ENCODE data around the gene ACKR3.

Gene ACKR3

DNA sequence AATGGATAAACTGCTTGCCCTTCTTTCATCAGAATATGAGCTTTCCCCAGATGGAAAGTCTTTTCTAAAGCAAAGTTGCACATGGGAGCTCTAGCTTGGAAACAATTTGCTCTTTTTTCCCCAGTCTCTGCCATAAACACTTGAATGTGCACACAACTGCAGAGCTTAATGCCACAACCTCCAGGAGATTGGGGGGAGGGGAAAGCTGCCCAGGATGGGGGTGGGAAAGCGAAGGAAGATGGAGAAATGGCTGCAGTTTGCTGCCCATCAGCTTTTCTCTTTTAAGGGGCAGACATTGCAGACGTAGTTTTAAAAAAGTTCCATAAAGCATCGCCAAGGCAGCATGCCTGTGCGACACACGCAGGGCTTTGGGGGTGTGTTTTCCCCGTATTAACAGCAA, 1.5 kb downstream of the ACKR3 start:
- DNase-seq = no peak

GRCh38 chr2:236572482-236572881, 2.9 kb downstream of the ACKR3 start:
- no peak for DNase-seq

- DNase-seq = no peak
Observed at GRCh38 chr2:236573066-236573929, 3.7 kb downstream of the ACKR3 start.

DNA sequence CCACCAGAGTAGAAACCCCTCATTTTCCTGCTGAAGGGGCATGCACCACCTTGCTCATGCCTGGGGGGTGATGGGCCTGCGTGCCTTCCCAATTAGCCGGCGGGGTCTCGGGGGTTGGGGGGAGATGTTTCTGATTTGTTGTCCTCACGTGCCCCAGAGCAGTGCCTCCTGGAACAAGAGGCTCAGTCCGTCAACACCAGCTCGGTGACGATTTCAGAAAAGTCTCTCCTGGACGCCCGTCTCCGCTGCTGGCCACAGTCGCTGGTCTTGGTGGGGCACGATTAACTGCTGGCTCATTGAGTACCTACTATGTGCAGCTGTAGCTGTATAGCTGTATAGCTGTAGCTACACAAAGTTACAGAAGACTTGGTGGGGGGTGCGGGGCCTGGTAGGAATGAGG, 4.4 kb downstream of the ACKR3 start:
- DNase-seq = no peak

GRCh38 chr2:236574424-236575145, 5.0 kb downstream of the ACKR3 start:
- DNase-seq = no peak

DNA sequence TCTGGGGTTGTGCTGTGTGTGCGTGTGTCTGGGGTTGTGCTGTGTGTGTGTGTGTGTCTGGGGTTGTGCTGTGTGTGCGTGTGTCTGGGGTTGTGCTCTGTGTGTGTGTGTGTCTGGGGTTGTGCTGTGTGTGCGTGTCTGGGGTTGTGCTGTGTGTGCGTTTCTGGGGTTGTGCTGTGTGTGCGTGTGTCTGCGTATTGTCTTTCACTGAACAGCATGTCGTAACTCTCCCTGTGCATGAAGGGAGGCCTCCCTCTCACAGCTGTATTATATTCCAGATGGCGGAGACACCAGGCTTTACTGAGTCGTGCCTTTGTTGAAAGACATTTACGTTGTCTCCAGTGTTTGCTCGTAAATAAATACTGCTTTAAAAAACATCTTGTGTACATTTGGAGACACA, 5.9 kb downstream of the ACKR3 start:
- DNase-seq = no peak

DNA sequence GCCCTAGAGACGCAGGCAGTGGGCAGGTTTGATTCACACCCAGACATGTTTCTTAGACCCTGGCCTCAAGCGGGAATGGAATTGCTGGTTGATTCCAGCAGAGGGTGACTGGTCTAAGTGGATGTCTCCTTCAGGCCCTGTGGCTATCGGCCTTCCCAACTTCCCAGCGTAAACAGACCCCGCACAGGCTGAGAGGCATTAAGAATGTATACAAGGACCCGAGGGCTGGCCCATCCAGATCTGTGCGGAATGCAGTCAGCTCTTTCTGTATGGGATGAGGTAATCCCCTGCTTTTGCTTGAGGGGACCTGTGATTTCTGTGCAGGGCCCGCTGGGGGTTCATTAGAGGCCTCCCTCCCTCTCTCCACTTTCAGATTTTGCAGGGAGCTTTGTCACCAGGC, 6.5 kb downstream of the ACKR3 start:
- DNase-seq = no peak

DNA sequence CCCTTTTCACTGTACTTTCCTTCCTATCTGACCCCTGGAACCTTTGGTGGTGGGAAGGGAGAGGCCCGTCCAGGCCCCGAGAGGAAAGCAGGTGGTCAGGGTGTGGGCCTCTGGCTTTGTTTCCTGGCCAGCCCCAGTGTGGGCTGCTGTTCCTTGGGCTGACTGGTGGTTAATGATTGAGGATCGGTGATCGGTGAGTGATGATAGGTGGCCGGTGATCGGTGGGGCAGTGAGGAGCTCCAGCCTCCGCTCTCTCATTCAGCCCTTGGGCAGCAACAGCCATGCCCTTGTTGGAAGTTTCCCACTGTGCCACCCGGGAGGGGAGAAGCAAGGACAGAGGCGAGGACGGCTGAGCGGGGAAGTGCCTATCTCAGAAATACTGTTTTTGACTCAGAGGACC, 7.3 kb downstream of the ACKR3 start:
- DNase-seq = peak; percentile 10

GRCh38 chr2:236577481-236578410, 8.1 kb downstream of the ACKR3 start:
- DNase-seq = no peak

GRCh38 chr2:236578411-236578846, 8.8 kb downstream of the ACKR3 start:
- no peak for DNase-seq

GRCh38 chr2:236579048-236579745, 9.6 kb downstream of the ACKR3 start:
- no peak for DNase-seq

DNA sequence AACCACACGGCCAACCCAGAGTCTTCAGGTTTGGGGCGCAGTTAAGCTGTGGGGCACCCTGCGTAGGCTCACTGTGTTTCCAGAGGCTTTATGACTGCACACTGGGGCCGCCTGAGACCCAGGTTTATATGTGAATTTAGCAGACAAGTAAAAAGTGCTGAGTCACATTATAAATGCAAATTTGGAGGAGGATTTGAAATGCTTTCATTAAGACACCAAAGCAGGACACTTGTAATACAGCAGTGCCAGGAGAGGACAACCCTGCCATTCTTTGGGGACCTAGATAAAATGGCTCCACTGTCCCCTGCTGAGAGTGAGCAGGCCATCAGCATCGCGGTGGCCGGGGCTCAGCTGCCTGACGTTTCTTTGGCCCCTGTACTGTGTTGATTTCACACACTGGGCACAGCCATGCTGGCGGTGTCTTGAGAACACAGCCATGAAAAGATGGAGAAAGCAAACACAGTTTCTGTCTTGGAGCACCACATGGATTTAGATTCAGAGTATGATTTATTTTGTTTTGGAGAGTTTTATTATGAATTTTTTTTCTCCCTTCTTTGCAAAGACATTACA, 10.2 kb downstream of the ACKR3 start:
- no peak for DNase-seq

- DNase-seq = no peak
Observed at GRCh38 chr2:236580746-236581355, 11.2 kb downstream of the ACKR3 start.

DNA sequence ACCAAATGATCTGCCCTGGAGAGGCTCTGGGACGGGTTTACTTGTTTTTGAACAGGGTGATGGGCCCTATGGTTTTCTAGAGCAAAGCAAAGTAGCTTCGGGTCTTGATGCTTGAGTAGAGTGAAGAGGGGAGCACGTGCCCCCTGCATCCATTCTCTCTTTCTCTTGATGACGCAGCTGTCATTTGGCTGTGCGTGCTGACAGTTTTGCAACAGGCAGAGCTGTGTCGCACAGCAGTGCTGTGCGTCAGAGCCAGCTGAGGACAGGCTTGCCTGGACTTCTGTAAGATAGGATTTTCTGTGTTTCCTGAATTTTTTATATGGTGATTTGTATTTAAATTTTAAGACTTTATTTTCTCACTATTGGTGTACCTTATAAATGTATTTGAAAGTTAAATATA, 11.9 kb downstream of the ACKR3 start:
- no peak for DNase-seq

- no peak for DNase-seq
Observed at GRCh38 chr2:236582968-236583367, 13.3 kb downstream of the ACKR3 start.

DNA sequence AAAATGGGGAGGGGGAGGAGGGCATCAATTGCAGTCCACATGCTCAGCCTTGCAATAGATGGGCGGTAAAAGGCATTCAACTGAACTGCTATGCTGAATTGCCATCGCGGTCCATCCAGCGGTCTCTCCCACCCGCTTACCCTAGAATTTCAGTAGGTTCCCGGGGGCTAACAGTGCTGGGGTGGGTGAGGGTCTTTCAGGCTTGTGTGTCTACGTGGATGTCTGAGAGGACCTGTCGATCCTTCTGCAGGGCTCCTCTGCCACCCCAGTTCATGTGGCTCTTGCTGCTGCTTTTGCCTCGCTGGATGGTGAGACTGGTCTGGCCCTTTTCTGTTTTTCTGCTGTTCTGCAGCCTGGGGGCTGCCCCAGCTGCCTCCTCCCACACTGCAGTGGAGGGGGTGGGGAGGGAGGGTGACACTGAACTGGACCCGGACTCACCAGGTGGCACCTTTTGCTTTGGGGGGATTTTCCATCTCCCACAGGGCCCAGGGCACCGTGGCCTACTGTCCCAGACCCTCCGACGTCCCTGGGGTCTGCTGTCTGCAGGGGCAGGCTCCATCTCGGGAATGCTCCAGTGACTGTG, 14.1 kb downstream of the ACKR3 start:
- no peak for DNase-seq

DNA sequence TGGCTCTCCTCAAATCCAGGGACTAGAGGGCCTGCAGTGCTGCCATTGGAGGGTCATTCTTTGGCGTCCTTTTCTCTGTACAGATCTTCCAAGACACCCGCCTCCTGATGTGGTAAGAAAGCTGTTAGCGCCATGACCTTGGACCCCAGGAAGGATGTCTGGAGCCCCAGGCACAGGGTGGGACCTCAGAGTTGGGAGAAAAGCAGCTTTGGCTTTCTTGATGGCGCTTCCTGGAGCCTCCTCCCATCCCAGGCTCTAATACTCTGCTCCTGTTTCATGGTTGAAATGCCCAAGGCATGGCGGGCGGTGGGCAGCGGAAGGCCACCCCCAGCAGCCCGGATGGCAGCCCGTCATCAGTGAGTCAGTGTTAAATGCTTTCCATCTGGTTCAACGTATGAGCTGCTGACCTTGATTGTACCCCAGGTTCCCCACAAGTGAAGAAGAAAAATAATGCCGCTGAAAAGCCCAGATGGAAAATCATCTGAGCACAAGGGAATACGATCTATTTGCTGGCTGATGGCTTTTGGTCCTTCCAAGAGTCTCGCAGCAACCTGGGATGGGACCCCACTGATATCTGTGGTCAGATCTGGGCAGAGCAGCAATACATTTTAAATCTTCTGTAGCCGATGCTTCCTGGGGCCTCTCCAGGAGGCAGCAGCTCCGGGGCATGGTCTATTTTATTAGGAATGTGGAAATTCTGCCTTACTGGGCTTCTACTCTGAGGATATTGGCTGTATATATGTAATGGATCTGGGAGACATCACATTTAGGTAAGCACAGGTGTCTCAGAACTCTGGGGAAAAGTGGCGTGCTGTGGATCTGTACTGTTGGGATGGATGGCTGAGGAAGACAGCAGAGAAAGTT, 15.1 kb downstream of the ACKR3 start:
- no peak for DNase-seq

DNA sequence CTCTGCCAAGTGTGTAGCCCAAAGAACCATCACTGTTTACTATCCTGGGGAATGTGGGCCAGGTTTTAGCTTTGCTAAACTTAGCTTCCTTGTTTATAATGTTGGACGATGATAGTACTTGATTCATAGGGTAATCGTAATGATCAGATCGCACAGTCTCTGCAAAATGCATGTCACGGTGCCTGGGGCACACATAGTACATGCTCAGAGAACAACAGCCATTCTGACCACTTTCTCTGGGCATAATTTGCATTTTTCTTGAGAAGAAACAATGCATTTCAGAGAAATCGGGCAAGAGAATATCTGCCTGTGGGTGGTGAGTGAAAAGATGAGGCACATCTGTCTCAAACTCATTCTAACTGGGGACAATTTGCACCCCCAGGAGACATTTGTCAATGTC, 16.3 kb downstream of the ACKR3 start:
- DNase-seq = no peak

- no peak for DNase-seq
Observed at GRCh38 chr2:236587861-236588815, 18.5 kb downstream of the ACKR3 start.
